Osteoblast (primary cell): Measurements from ENCODE around the gene CEP104. TPM values are rescaled to one million over a fixed set of nuclear protein-coding genes. Genes with fewer than 3 reads are reported as not detected.

Experiments
- DNase-seq: peaks from one replicate; pipeline ENCODE4 v3.0.0; 2011; ENCODE audit warnings: low spot score, mixed read lengths; ENCODE audit not compliant: insufficient read length; ENCODE audit errors: missing footprints
- H2AFZ ChIP-seq: 2 replicates; pipeline ENCODE4 v1.6.0; 2011; ENCODE audit warnings: mild to moderate bottlenecking, low read length
- H3K27ac ChIP-seq: 2 replicates; pipeline ENCODE4 v1.5.1; 2011; ENCODE audit warnings: mild to moderate bottlenecking, low read depth, low read length, moderate library complexity
- H3K27me3 ChIP-seq: 2 replicates; pipeline ENCODE4 v1.6.0; 2012; ENCODE audit warnings: mild to moderate bottlenecking, control low read depth, inconsistent platforms, low read length, moderate library complexity; ENCODE audit not compliant: insufficient read depth
- H3K36me3 ChIP-seq: 2 replicates; pipeline ENCODE4 v1.5.1; 2011; ENCODE audit warnings: mild to moderate bottlenecking, low read length, control low read depth, moderate library complexity; ENCODE audit not compliant: insufficient read depth
- H3K4me1 ChIP-seq: 2 replicates; pipeline ENCODE4 v1.5.1; 2011; ENCODE audit warnings: mild to moderate bottlenecking, low read length, control low read depth, moderate library complexity; ENCODE audit not compliant: insufficient read depth
- H3K4me2 ChIP-seq: 2 replicates; pipeline ENCODE4 v1.6.0; 2011; ENCODE audit warnings: mild to moderate bottlenecking, low read length; ENCODE audit not compliant: insufficient read depth
- H3K4me3 ChIP-seq: fragments of 200-600 bp; sonication (generic); 3 replicates; pipeline ENCODE4 v1.5.1; 2012; ENCODE audit warnings: mild to moderate bottlenecking, low read length, inconsistent platforms; ENCODE audit not compliant: insufficient read depth
- H3K79me2 ChIP-seq: 2 replicates; pipeline ENCODE4 v1.6.0; 2012; ENCODE audit warnings: mild to moderate bottlenecking, low read length, control low read depth, inconsistent platforms; ENCODE audit not compliant: insufficient read depth
- H3K9me3 ChIP-seq: 2 replicates; pipeline ENCODE4 v1.5.1; 2011; ENCODE audit warnings: low read depth, low read length, control low read depth
- H4K20me1 ChIP-seq: 2 replicates; pipeline ENCODE4 v1.6.0; 2012; ENCODE audit warnings: mild to moderate bottlenecking, low read length, control low read depth; ENCODE audit not compliant: insufficient read depth
- total RNA-seq: library from RNA; depleted of rRNA; stranded (reverse); fragments of >200 nt; gene quantifications from 2 replicates; pipeline ENCODE4 v1.2.3, GENCODE V29; 2012
- TF ChIP-seq, protein P1 (sequence below): IDR thresholded peaks from 2 replicates; pipeline ENCODE4 v1.5.1; 2011; ENCODE audit warnings: mild to moderate bottlenecking, low read depth, low read length, moderate library complexity; ENCODE audit errors: extremely low read depth

CEP104 gene
- total RNA-seq, 1 donor = 21.7 TPM

DNA sequence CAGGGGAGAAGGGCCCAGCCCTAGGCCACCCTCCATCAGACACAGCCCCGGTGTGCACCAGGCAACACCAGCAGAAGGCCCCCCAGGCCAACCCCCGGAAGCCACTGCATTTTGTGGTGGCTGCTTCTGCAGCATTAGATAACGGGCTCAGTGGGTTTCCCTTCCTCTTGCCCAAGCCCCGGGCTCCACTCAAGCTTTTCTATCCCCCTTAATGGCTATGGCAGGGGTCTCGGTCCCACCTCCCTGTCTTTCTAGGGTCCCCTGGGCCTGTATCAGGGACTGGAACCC, 24.1 kb upstream of the CEP104 start:
- TF ChIP-seq, protein P1, sequence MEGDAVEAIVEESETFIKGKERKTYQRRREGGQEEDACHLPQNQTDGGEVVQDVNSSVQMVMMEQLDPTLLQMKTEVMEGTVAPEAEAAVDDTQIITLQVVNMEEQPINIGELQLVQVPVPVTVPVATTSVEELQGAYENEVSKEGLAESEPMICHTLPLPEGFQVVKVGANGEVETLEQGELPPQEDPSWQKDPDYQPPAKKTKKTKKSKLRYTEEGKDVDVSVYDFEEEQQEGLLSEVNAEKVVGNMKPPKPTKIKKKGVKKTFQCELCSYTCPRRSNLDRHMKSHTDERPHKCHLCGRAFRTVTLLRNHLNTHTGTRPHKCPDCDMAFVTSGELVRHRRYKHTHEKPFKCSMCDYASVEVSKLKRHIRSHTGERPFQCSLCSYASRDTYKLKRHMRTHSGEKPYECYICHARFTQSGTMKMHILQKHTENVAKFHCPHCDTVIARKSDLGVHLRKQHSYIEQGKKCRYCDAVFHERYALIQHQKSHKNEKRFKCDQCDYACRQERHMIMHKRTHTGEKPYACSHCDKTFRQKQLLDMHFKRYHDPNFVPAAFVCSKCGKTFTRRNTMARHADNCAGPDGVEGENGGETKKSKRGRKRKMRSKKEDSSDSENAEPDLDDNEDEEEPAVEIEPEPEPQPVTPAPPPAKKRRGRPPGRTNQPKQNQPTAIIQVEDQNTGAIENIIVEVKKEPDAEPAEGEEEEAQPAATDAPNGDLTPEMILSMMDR = no peak
- H3K27ac ChIP-seq = no peak overlapping the region
- DNase-seq = no peak
- H2AFZ ChIP-seq = no peak overlapping the region
- H3K4me2 ChIP-seq = no peak overlapping the region
- peaks cover 4% of the 10 kb centered on the region for H3K9me3 ChIP-seq
- H3K4me3 ChIP-seq = no peak overlapping the region
- H4K20me1 ChIP-seq = no peaks in the 10 kb centered on the region
- peaks cover 13% of the 10 kb centered on the region for H3K36me3 ChIP-seq
- H3K79me2 ChIP-seq = no peaks in the 10 kb centered on the region
- H3K27me3 ChIP-seq = no peaks in the 10 kb centered on the region
- H3K4me1 ChIP-seq = no peaks in the 10 kb centered on the region

DNA sequence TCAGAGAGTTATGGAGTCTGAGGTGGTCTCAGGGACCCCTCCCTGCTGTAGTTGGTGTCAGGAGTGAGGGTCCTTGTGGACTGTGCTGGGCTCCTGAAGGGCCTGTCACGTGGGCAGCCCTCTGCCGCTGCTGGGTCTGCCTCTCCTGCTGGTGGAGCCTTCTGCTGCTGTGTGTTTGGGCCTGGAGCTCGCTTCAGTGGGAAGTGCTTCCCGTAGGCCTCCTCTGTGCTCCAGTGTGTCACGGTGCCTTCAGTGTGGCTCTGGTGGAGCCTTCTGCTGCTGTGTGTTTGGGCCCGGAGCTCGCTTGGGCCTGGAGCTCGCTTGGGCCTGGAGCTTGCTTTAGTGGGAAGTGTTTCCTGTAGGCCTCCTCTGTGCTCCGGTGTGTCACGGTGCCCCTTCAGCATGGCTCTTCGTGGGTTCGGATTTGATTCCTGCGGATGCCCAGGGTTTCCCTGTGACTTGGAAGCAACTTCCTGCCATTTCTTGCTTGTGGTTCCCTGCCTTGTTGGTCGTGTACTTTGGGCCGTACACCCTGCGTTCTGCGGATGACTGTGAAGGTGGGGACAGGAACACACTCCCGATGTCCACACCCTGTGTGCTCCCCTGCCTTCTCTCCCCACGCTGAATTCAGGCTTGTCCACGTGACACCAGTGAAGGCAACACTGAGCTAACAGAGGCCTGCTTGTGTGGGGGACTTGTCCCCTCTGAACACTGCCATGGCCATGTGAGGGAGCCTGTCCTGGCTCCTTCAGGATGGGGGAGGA, 23.6 kb upstream of the CEP104 start:
- Histone ChIP-seq H3K4me2 (no peak overlapping the region), H3K9me3 (peaks cover 4% of the 10 kb centered on the region), H3K4me3 (no peak overlapping the region), H3K27ac (no peak overlapping the region), H3K79me2 (no peaks in the 10 kb centered on the region), H3K4me1 (no peaks in the 10 kb centered on the region), H3K36me3 (peaks cover 13% of the 10 kb centered on the region), H3K27me3 (no peaks in the 10 kb centered on the region), H4K20me1 (no peaks in the 10 kb centered on the region), H2AFZ (no peak overlapping the region)
- TF ChIP-seq, protein P1 = no peak
- no peak for DNase-seq

DNA sequence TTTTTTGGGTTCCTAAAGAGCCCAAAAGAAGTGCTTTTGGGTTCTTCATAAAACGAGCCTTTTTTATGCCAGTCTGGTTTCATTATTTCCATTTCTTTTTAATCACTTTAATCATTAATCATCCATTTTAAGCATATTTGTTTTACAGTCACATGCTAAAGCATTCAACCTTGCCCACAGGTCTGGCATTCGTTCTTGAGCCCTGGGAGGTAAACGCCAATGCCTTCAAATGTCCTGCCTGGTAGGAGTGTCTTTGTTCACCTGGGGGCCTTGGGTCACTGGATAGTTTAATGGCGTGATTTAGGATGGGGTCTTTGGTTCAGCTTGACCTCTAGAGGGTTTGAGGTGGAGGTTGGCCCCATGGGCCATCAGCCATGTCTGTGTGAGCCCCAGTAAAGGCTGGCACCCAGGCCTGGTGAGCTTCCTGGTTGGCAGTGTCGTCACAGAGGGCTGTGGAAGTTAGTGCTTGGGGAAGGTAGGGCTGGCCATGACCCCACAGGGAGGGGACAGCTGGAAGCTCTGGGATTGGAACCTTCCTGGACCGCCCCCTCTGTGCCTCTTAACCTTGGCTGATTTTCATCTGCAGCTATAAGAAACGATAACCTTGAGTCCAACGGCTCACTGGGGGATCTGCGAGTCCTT, 22.9 kb upstream of the CEP104 start:
- Histone ChIP-seq H3K4me2 (no peak overlapping the region), H3K9me3 (peaks cover 4% of the 10 kb centered on the region), H3K4me3 (no peak overlapping the region), H3K36me3 (peaks cover 14% of the 10 kb centered on the region), H3K79me2 (no peaks in the 10 kb centered on the region), H3K4me1 (no peaks in the 10 kb centered on the region), H3K27ac (no peak overlapping the region), H4K20me1 (no peaks in the 10 kb centered on the region), H2AFZ (no peak overlapping the region), H3K27me3 (no peaks in the 10 kb centered on the region)
- DNase-seq = no peak
- TF ChIP-seq, protein P1 = no peak

DNA sequence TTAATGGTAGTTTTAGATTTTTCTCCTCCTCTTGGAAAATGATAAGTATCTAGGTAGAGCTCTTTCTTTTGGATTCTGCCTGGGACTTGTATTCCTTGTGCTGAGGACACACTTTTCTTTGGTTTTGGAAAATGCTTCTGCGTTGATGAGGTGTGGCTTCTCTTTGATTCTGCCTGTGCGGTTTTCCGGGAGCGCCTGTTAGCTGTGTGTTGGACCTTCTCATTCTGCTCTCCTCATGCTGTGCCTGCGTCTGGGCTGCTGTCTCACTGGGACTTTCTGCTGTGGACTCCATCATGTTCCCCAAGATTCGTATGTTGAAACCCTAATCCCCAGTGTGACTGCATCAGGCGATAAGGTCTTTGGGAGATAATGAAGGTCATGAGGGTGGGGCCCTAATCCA, 22.1 kb upstream of the CEP104 start:
- no peak overlapping the region for H3K4me2 ChIP-seq
- DNase-seq = no peak
- H3K79me2 ChIP-seq = no peaks in the 10 kb centered on the region
- H3K27ac ChIP-seq = no peak overlapping the region
- H3K4me3 ChIP-seq = no peak overlapping the region
- H4K20me1 ChIP-seq = no peaks in the 10 kb centered on the region
- peaks cover 14% of the 10 kb centered on the region for H3K36me3 ChIP-seq
- no peaks in the 10 kb centered on the region for H3K27me3 ChIP-seq
- H3K9me3 ChIP-seq = peaks cover 4% of the 10 kb centered on the region
- no peaks in the 10 kb centered on the region for H3K4me1 ChIP-seq
- TF ChIP-seq, protein P1 = no peak
- no peak overlapping the region for H2AFZ ChIP-seq
